ENCODE results near the gene PRR33.

The PRR33 gene

GRCh38 chr11:1848640-1849430, 42.9 kb downstream of the PRR33 start:
- H3K36me3 Mint-ChIP-seq (ENCODE audit: insufficient read depth) = peaks cover 38% of the 10 kb centered on the region
- peak overlapping the region; percentile 100 for H3K4me3 Mint-ChIP-seq
- H3K9me3 Mint-ChIP-seq = no peaks in the 10 kb centered on the region
- peaks cover 72 to 75% of the 10 kb centered on the region in 2 donors for H3K4me1 Mint-ChIP-seq (ENCODE audit: low read depth in 2 of 2)
- H3K27me3 Mint-ChIP-seq = no peaks in the 10 kb centered on the region
- DNase-seq = no peak
- peak overlapping the region; percentile 100 for H3K27ac Mint-ChIP-seq
- ATAC-seq (replicated peaks) = no peak

- Mint-ChIP-seq H3K36me3 (ENCODE audit: insufficient read depth) (peaks cover 32% of the 10 kb centered on the region), H3K4me3 (peak overlapping the region in 1 of 2 donors; percentile 48), H3K27me3 (no peaks in the 10 kb centered on the region), H3K4me1 (ENCODE audit: low read depth in 2 of 2) (peaks cover 76 to 80% of the 10 kb centered on the region in 2 donors), H3K27ac (peak overlapping the region; percentile 44 to 100), H3K9me3 (no peaks in the 10 kb centered on the region)
- DNase-seq = no peak
- no peak for ATAC-seq (replicated peaks)
These were observed 43.6 kb downstream of the PRR33 start for GRCh38 chr11:1847926-1848639.

GRCh38 chr11:1847006-1847735, 44.5 kb downstream of the PRR33 start:
- peaks cover 22% of the 10 kb centered on the region for H3K36me3 Mint-ChIP-seq (ENCODE audit: insufficient read depth)
- no peak for DNase-seq
- H3K27me3 Mint-ChIP-seq = no peaks in the 10 kb centered on the region
- H3K9me3 Mint-ChIP-seq = no peaks in the 10 kb centered on the region
- ATAC-seq (replicated peaks) = no peak
- peak overlapping the region; percentile 88 to 100 for H3K27ac Mint-ChIP-seq
- H3K4me1 Mint-ChIP-seq (ENCODE audit: low read depth in 2 of 2) = peaks cover 69 to 75% of the 10 kb centered on the region in 2 donors
- H3K4me3 Mint-ChIP-seq = peak overlapping the region; percentile 48 to 63

GRCh38 chr11:1846453-1846932, 45.2 kb downstream of the PRR33 start:
- DNase-seq = no peak
- Mint-ChIP-seq H3K4me3 (peak overlapping the region; percentile 31 to 48), H3K36me3 (ENCODE audit: insufficient read depth) (peaks cover 19% of the 10 kb centered on the region), H3K27ac (peak overlapping the region; percentile 62 to 88), H3K9me3 (no peaks in the 10 kb centered on the region), H3K27me3 (no peaks in the 10 kb centered on the region), H3K4me1 (ENCODE audit: low read depth in 2 of 2) (peaks cover 63 to 70% of the 10 kb centered on the region in 2 donors)
- ATAC-seq (replicated peaks) = no peak

- ATAC-seq (replicated peaks) (peak; percentile 74), DNase-seq (peak; percentile 37 to 43 (median 38))
- H3K4me3 Mint-ChIP-seq = peak overlapping the region; percentile 72 to 82
- H3K9me3 Mint-ChIP-seq = no peaks in the 10 kb centered on the region
- H3K36me3 Mint-ChIP-seq (ENCODE audit: insufficient read depth) = peaks cover 12% of the 10 kb centered on the region
- no peaks in the 10 kb centered on the region for H3K27me3 Mint-ChIP-seq
- peak overlapping the region; percentile 88 to 97 for H3K27ac Mint-ChIP-seq
- peaks cover 60 to 64% of the 10 kb centered on the region in 2 donors for H3K4me1 Mint-ChIP-seq (ENCODE audit: low read depth in 2 of 2)
These were observed 45.9 kb downstream of the PRR33 start for GRCh38 chr11:1845561-1846452.

- H3K27ac Mint-ChIP-seq = peak overlapping the region; percentile 88 to 97
- ATAC-seq (replicated peaks) (peak; percentile 5), DNase-seq (no peak)
- no peaks in the 10 kb centered on the region for H3K27me3 Mint-ChIP-seq
- no peaks in the 10 kb centered on the region for H3K9me3 Mint-ChIP-seq
- H3K36me3 Mint-ChIP-seq (ENCODE audit: insufficient read depth) = peaks cover 4% of the 10 kb centered on the region
- H3K4me3 Mint-ChIP-seq = peak overlapping the region; percentile 72 to 82
- peaks cover 53 to 57% of the 10 kb centered on the region in 2 donors for H3K4me1 Mint-ChIP-seq (ENCODE audit: low read depth in 2 of 2)
These were observed 46.6 kb downstream of the PRR33 start for GRCh38 chr11:1845095-1845429.

- DNase-seq = peak in 1 of 3 experiments; percentile 32
These were observed 47.2 kb downstream of the PRR33 start for GRCh38 chr11:1844221-1845094.

GRCh38 chr11:1843796-1844195, 47.9 kb downstream of the PRR33 start:
- DNase-seq (no peak), ATAC-seq (replicated peaks) (no peak)
- Mint-ChIP-seq H3K4me1 (ENCODE audit: low read depth in 2 of 2) (peaks cover 46 to 55% of the 10 kb centered on the region in 2 donors), H3K27ac (peak overlapping the region; percentile 88 to 97), H3K4me3 (peak overlapping the region; percentile 72 to 82), H3K36me3 (ENCODE audit: insufficient read depth) (peaks cover 4% of the 10 kb centered on the region), H3K27me3 (no peaks in the 10 kb centered on the region), H3K9me3 (no peaks in the 10 kb centered on the region)

More at GRCh38 chr11:1844221-1845094, 47.2 kb downstream of the PRR33 start:
- H3K36me3 Mint-ChIP-seq (ENCODE audit: insufficient read depth) = peaks cover 4% of the 10 kb centered on the region
- H3K4me1 Mint-ChIP-seq (ENCODE audit: low read depth in 2 of 2) = peaks cover 53 to 61% of the 10 kb centered on the region in 2 donors
- H3K4me3 Mint-ChIP-seq = peak overlapping the region; percentile 72 to 82
- peak overlapping the region; percentile 88 to 97 for H3K27ac Mint-ChIP-seq
- H3K27me3 Mint-ChIP-seq = no peaks in the 10 kb centered on the region
- H3K9me3 Mint-ChIP-seq = no peaks in the 10 kb centered on the region
- ATAC-seq (replicated peaks) = peak; percentile 57

- peaks cover 41 to 48% of the 10 kb centered on the region in 2 donors for H3K4me1 Mint-ChIP-seq (ENCODE audit: low read depth in 2 of 2)
- peak overlapping the region; percentile 88 to 97 for H3K27ac Mint-ChIP-seq
- H3K4me3 Mint-ChIP-seq = peak overlapping the region; percentile 72 to 82
- peaks cover 4% of the 10 kb centered on the region for H3K36me3 Mint-ChIP-seq (ENCODE audit: insufficient read depth)
- no peak for ATAC-seq (replicated peaks)
- H3K9me3 Mint-ChIP-seq = no peaks in the 10 kb centered on the region
- no peak for DNase-seq
- H3K27me3 Mint-ChIP-seq = no peaks in the 10 kb centered on the region
These were observed 48.6 kb downstream of the PRR33 start for GRCh38 chr11:1843098-1843473.

- H3K27ac Mint-ChIP-seq = peak overlapping the region; percentile 88 to 97
- DNase-seq = no peak
- no peak for ATAC-seq (replicated peaks)
- H3K9me3 Mint-ChIP-seq = no peaks in the 10 kb centered on the region
- H3K4me3 Mint-ChIP-seq = peak overlapping the region; percentile 72 to 82
- H3K36me3 Mint-ChIP-seq (ENCODE audit: insufficient read depth) = peaks cover 4% of the 10 kb centered on the region
- no peaks in the 10 kb centered on the region for H3K27me3 Mint-ChIP-seq
- peaks cover 43% of the 10 kb centered on the region in 2 donors for H3K4me1 Mint-ChIP-seq (ENCODE audit: low read depth in 2 of 2)
These were observed 49.3 kb downstream of the PRR33 start for GRCh38 chr11:1842149-1843097.

GRCh38 chr11:1841511-1842148, 50.1 kb downstream of the PRR33 start:
- Mint-ChIP-seq H3K4me3 (no peak overlapping the region), H3K9me3 (no peaks in the 10 kb centered on the region), H3K27me3 (no peaks in the 10 kb centered on the region), H3K4me1 (ENCODE audit: low read depth in 2 of 2) (peaks cover 40% of the 10 kb centered on the region in 2 donors), H3K36me3 (ENCODE audit: insufficient read depth) (peaks cover 4% of the 10 kb centered on the region), H3K27ac (peak overlapping the region in 1 of 2 donors; percentile 71)
- ATAC-seq (replicated peaks) (no peak), DNase-seq (no peak)

All from effector memory CD8-positive, alpha-beta T cell (primary cell).